GM21576 (cell line): Measurements from ENCODE around the gene TYW3.
A peak's percentile ranks its signal among the peaks of the same experiment; 100 is the strongest.
"Not testable (repeated sequence)": the region's sequence is repeated elsewhere in the genome, so short reads cannot be mapped to it uniquely, and the experiment has no call there.

Experiments
- ATAC-seq: cut with Tn5 transposase; IDR thresholded peaks from one replicate; pipeline ENCODE4 v1.9.1; 2021; ENCODE audit warnings: mild to moderate bottlenecking, moderate library complexity; ENCODE audit not compliant: unreplicated experiment

TYW3 gene

GRCh38 chr1:74729741-74730478 is 3.0 kb upstream of the TYW3 start:
- no peak for ATAC-seq

GRCh38 chr1:74731399-74732052 is 1.4 kb upstream of the TYW3 start:
- ATAC-seq, result no peak

DNA sequence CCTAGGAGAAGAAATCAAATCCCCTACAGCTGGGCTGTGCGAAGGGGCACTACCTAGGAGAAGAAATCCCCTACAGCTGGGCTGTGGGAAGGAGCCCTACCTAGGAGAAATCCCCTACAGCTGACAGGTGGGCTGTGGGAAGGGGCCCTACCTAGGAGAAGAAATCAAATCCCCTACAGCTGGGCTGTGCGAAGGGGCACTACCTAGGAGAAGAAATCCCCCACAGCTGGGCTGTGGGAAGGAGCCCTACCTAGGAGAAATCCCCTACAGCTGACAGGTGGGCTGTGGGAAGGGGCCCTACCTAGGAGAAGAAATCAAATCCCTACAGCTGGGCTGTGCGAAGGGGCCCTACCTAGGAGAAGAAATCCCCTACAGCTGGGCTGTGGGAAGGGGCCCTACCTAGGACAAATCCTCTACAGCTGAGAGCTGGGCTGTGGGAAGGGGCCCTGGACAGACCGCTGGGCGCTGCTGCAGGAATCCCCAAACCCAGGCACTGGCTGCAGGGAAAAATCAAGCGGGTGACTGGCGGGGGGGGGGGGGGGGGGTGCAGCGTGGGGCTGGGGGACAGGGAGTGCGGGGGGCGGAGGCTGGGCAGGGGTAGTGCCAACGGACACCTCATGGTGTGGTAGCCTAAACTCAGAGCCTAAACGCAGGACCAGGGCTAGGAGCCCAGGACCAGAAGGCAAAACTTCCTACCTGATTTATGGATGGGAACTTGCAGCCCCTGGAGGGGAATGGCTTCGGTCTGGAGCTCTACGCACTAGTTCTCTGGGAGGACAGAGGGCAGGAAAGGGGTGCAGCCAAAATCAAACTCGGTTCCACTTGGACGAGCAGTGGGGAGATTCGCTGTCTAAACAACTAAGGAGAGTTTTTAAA is 643 bp upstream of the TYW3 start:
- ATAC-seq, result peak; percentile 9

GRCh38 chr1:74733604-74734484 is 892 bp downstream of the TYW3 start:
- ATAC-seq, result peak; percentile 53

GRCh38 chr1:74737333-74737732 is 4.4 kb downstream of the TYW3 start:
- ATAC-seq, result no peak

GRCh38 chr1:74740307-74740980 is 7.5 kb downstream of the TYW3 start:
- ATAC-seq, result not testable (repeated sequence)

DNA sequence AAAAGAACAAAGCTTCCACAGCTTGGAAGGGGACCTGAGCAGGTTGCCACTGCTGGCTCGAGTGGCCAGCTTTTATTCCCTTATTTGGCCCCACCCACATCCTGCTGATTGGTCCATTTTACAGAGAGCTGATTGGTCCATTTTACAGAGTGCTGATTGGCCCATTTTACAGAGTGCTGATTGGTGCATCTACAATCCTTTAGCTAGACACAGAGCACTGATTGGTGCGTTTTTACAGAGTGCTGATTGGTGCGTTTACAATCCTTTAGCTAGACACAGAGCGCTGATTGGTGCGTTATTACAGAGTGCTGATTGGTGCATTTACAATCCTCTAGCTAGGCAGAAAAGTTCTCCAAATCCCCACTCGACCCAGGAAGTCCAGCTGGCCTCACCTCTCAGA is 12.3 kb downstream of the TYW3 start:
- ATAC-seq, result not testable (repeated sequence)

DNA sequence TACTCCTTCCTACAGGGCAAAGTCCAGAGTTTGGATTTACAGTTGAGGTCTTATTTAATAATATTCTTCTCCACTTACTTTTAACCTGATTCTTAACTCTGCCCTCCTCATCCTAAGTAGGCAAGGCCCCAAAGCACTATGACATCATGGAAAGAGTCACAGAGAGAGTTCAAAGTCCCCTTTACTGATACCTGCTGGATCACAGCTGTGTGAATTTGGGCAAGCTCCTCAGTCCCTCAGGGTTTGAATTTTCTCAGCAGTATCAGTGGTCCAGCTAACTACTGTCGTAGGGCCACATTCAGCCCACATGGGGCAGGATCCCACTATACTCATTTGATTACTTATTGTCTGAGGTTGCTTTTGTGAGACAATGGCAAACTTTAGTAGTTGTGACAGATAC is 16.0 kb downstream of the TYW3 start:
- no peak for ATAC-seq

DNA sequence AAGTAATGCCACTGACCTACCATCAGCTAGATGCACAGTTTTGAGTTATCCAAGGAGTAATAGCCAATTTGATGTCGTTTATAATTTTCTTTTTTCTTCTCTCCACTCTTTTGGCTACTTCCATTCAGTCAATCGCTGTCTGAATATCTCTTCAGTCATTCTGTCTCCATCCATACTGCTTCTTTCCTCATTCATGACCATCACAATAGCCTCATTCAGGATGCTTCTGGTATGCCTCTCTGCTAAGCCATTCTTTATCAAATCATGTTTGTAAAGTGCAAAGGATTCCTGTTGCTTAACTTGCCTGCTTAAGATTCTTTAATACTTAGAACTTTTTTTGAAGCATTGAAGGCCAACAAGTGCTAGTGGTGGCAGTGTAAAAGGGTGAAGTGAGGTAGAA is 20.2 kb downstream of the TYW3 start:
- no peak for ATAC-seq

DNA sequence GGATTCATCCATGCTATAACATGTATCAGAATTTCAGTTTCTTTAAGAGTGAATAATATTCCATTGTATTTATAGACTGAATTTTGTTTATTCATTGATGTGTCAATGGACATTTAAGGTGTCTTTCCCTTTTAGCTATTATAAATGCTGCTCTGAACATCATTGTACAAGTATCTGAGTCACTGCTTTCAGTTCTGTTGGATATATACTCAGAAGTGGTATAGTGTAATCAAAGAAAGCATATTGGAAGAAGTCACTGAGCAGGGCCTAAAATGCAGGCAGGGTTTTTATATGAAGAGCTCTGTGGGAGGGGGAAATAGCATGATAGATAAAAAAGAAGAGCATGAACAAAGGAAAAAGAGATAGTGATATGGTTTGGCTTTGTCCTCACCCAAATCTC is 22.5 kb downstream of the TYW3 start:
- no peak for ATAC-seq

DNA sequence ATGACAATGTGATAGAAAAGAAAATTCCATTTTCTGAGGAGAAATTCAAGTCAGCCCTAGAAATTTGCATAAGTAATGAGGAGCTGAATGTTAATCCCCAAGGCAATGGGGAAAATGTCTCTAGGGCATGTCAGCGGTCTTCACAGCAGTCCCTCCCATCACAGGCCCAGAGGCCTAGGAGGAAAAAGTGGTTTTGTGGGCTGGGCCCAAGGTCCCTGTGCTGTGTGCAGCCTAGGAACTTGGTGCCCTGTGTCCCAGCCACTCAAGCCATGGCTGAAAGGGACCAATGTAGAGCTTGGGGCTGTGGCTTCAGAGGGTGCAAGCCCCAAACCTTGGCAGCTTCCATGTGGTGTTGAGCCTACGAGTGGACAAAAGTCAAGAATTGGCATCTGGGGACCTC is 23.7 kb downstream of the TYW3 start:
- ATAC-seq, result not testable (repeated sequence)

DNA sequence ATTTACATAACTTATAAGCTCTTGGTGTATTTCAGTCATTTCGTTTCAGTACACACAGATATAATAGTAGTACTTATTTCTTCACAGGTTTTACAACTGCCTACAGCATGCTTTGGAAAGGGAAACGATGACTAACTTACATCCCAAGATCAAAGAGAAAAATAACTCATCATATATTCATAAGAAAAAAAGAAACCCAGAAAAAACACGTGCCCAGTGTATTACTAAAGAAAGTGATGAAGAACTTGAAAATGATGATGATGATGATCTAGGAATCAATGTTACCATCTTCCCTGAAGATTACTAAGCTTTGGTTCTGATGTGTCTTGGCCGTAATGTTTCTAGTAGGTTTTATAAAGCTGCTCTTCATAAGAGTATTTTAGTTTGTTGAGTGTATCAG is 30.9 kb downstream of the TYW3 start:
- no peak for ATAC-seq

GRCh38 chr1:74766579-74766978 is 33.6 kb downstream of the TYW3 start:
- no peak for ATAC-seq

DNA sequence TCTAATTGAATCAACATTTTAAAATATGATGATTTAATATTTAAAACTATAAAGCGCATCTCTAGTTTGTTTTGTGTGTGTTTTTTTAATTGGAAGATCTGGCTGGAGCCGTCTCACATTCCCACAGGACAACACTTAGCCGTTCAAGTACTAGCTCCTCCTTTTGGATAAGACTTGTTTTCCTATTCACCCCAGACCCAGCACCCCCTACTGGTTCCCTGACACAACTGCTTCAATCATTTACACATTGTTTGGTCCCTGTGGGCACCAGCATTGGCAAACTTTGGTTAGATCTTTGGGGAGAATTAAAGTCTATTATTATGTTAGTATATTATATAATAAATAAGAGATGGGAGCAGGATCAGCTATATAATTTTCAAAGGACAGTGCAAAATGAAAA is 34.5 kb downstream of the TYW3 start:
- ATAC-seq, result no peak

- ATAC-seq, result peak; percentile 78
Observed at GRCh38 chr1:74771913-74772515, 39.1 kb downstream of the TYW3 start.

- no peak for ATAC-seq
Observed at GRCh38 chr1:74772945-74773344, 40.0 kb downstream of the TYW3 start.

DNA sequence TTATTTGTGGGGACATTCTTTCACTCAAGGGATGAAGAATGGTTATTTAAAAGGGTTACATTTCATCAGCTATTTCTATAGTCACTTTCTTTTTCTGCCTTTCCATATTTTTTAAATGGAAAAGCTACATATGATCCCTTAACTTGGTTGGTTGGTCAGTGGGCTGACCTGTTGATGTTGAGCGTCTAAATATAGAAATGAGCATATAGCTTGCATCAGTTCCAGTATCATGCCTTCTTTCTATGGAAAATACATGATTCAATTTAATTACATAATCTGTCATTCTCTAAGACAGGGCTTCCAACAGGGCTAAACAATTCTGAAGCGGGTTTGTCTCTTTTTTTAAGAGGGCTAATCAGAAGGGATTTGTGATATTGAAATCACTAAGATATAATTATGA is 40.6 kb downstream of the TYW3 start:
- ATAC-seq, result no peak

DNA sequence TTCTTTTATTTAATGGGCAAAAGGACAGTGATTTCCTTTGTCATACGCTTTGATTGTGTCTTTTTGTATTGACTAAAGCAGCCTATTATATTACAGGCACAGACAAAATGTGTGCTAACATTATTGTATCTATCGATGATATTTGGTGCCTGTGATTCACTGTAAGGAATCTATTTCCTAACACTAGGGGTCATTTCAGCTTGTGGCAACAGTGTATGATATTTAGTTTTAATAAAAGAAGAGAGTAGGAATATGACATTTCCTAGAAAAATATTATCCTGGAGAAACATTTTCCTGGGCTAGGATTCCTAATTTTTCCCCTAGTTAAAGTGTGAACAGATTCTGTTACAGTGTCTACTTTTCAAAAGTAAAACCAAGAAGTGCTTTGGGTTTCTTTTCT is 42.8 kb downstream of the TYW3 start:
- no peak for ATAC-seq

DNA sequence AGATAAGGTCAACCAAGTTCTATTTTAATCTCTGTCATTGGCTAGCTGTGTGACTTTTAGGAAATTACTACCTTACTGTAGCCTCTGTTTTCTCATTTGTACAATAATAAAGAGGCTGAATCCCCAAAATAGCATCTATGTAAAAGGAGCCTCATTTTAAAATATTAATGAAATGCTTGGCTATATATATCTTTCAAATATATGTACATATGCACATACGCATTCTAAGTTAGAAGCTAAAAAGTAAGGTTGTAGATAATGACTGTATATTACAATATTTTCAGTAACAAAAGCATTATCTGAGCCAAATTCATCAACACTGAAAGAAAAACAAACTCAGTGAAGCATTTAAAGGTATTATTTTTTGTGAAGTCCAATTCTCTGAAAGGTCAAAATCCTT is 44.6 kb downstream of the TYW3 start:
- no peak for ATAC-seq

- ATAC-seq, result no peak
Observed at GRCh38 chr1:74779750-74780149, 46.8 kb downstream of the TYW3 start.
